Subcutaneous abdominal adipose tissue (tissue), 5 donors: ENCODE measurements around the gene NDRG3.

ENCODE experiments used
- H3K27ac ChIP-seq: one replicate; pipeline ENCODE4 v1.7.0; 2013; ENCODE audit warnings: low read depth, mild to moderate bottlenecking, inconsistent platforms, low read length, moderate library complexity
- H3K27me3 ChIP-seq, 5 donors: one replicate each; pipeline ENCODE4 v1.7.0; 2013; ENCODE audit warnings: low read length in 5 of 5, inconsistent platforms in 1 of 5; ENCODE audit not compliant: control insufficient read depth in 5 of 5, insufficient read depth in 4 of 5
- H3K36me3 ChIP-seq, 5 donors: one replicate each; pipeline ENCODE4 v1.7.0; 2013; ENCODE audit warnings: low read length in 5 of 5; ENCODE audit not compliant: control insufficient read depth in 5 of 5, insufficient read depth in 5 of 5
- H3K4me1 ChIP-seq, 5 donors: one replicate each; pipeline ENCODE4 v1.7.0; 2013; ENCODE audit warnings: low read length in 5 of 5, mild to moderate bottlenecking in 3 of 5, moderate library complexity in 1 of 5; ENCODE audit not compliant: control insufficient read depth in 5 of 5, insufficient read depth in 5 of 5
- H3K4me3 ChIP-seq, 5 donors: one replicate each; pipeline ENCODE4 v1.7.0; 2013; ENCODE audit warnings: low read length in 5 of 5, low read depth in 1 of 5
- H3K9ac ChIP-seq, 5 donors: one replicate each; pipeline ENCODE4 v1.7.0; 2013; ENCODE audit warnings: low read length in 5 of 5, mild to moderate bottlenecking in 4 of 5, moderate library complexity in 3 of 5
- H3K9me3 ChIP-seq, 5 donors: one replicate each; pipeline ENCODE4 v1.7.0; 2013; ENCODE audit warnings: low read length in 5 of 5; ENCODE audit not compliant: control insufficient read depth in 5 of 5
- donor health status: healthy.
- donor health status: healthy.
- donor health status: healthy.
- donor health status: healthy.
- donor health status: healthy.

The NDRG3 gene

GRCh38 chr20:36605399-36606157, 140.3 kb downstream of the NDRG3 start, which contains the start of gene RAB5IF:
Gene RAB5IF (plus strand): TSS chr20:36605779. CDS start chr20:36605952, 173 bp downstream.
- Histone ChIP-seq H3K4me1 (peaks cover 4 to 30% (median 28%) of the 10 kb centered on the region in 5 donors), H3K9ac (peak within 1 kb of the TSS; percentile 87 to 99 (median 92)), H3K27ac (peak within 1 kb of the TSS; percentile 92), H3K9me3 (no peaks in the 10 kb centered on the region), H3K36me3 (peaks cover under 1 to 28% (median 25%) of the 10 kb centered on the region in 5 donors), H3K27me3 (no peaks in the 10 kb centered on the region), H3K4me3 (peak within 1 kb of the TSS; percentile 77 to 98 (median 96))

- Histone ChIP-seq H3K4me1 (peaks cover 4 to 30% (median 28%) of the 10 kb centered on the region in 5 donors), H3K4me3 (peak overlapping the region; percentile 65 to 98 (median 77))
Observed at GRCh38 chr20:36604952-36605398, 140.9 kb downstream of the NDRG3 start.

More at GRCh38 chr20:36604952-36605398, 140.9 kb downstream of the NDRG3 start:
- peak overlapping the region; percentile 79 to 87 (median 82) for H3K9ac ChIP-seq
- H3K27ac ChIP-seq = peak overlapping the region; percentile 92
- H3K36me3 ChIP-seq = peaks cover 0 to 22% (median 20%) of the 10 kb centered on the region in 5 donors
- no peaks in the 10 kb centered on the region for H3K27me3 ChIP-seq
- no peaks in the 10 kb centered on the region for H3K9me3 ChIP-seq
